ENCODE measurements around the gene CEP120.
A peak's percentile ranks its signal among the peaks of the same experiment; 100 is the strongest.
"Not testable (repeated sequence)": the region's sequence is repeated elsewhere in the genome, so short reads cannot be mapped to it uniquely, and the experiment has no call there.

CEP120 gene

GRCh38 chr5:123423278-123424149 lies at the start of gene CEP120:
TSS of gene CEP120 (minus strand) at chr5:123423403. CDS start at chr5:123422998, 405 bp downstream.
- DNase-seq (ENCODE audit: low read depth) = peak; percentile 92

DNA sequence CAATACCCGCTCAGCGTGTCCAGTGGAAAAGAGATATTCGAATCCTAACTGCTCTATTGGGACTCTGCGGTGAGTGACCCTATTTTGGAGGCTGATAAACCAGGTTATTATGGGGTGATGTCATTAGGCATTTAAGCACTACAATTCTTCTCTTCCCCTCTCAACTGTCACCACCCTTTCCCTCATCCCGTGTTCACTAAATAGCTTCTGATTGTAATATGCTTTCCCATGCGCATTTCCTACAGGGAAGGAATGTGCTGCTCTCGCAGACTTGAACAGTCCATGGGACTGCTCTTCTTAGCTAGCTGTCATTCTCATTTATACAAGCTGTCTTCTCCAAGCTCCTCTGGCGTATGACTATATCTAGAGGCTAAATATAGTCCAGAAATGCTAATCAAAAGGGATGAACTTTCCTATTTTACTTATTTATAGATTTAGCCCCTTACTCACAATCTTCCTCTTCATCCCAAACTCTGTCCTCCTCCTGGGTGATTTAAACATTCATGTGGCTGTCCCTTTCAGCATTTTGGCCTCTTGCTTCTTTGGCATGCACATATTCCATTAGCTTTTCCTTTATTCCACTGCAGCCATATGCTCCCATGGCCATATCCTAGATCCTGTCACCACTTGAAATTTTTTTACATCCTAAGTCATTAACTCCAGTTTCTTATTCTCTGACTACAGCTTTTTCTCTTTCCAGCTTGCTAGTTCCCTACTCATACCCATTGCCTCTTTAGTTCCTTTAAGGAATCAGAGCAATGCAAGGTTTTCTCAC lies 49.1 kb upstream of the CEP120 start:
- no peak for DNase-seq (ENCODE audit: low read depth)

GRCh38 chr5:123471385-123471784 lies 48.2 kb upstream of the CEP120 start:
- DNase-seq (ENCODE audit: low read depth) = no peak

DNA sequence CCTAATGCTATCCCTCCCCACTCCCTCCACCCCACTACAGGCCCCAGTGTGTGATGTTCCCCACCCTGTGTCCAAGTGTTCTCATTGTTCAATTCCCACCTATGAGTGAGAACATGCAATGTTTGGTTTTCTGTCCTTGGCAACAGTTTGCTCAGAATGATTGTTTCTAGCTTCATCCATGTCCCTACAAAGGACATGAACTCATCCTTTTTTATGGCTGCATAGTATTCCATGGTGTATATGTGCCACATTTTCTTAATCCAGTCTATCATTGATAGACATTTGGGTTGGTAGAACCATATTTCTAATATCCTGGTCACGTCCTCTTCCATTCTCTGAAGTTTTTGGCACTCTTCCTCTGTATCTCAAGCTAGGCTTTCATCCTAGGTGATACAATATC lies 43.6 kb upstream of the CEP120 start:
- DNase-seq (ENCODE audit: low read depth) = not testable (repeated sequence)

DNA sequence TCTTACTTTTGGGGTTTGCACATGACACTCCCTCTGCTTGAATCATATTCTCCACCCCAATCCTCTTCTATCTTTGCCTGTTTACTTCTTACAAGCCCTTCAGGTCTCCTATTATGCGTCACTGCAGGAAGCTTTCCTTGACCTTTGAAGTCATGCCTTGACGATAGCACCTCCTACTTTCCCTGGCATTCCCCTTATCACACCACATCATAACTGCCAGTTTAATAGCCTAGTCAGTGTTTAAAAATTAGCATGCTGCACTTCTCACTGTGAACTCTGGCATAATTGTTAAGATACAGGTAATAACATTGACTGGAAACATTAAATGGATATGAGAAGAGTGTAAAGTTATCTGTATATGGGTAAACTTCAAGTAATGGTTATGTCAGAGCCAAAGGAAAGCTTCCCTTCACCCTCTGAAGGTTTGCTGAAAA lies 37.1 kb upstream of the CEP120 start:
- no peak for DNase-seq (ENCODE audit: low read depth)

GRCh38 chr5:123458994-123459393 lies 35.8 kb upstream of the CEP120 start:
- not testable (repeated sequence) for DNase-seq (ENCODE audit: low read depth)

DNA sequence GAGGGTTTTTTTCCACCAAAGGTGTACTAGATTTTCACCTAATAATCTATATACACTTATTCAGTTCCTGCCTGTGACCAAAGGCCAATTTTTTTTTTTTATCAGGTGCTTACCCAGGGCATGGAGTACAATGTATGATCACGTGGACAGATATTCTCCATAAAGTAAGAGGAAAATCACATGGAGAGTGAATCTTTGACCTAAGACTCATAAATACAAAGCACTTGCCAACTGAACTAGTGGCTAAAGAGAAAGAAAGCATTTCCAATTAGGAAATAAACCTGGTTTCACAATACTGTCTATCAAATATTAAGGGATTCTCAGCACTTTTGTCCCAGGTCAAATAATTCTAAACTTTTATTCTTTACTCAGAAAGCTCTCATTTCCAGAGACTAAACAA lies 33.0 kb upstream of the CEP120 start:
- no peak for DNase-seq (ENCODE audit: low read depth)

DNA sequence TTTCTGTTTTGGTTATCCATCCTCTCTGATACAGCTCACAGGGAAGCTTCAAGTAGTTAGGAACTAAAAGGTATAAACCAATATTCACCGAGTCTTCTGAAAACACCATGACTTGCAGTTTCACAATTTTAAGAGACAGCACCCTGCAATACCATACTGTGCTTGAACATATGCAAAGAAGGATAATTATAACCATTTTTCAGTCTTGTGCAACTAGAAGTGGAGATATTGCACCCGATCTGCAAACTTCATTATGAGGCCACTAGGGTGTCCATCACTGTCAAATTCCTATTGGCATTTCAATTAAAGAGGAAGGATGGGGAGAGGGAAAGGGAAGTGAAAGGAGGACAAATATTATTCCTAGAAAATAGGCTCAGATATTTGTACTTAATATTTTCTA lies 32.4 kb upstream of the CEP120 start:
- no peak for DNase-seq (ENCODE audit: low read depth)

DNA sequence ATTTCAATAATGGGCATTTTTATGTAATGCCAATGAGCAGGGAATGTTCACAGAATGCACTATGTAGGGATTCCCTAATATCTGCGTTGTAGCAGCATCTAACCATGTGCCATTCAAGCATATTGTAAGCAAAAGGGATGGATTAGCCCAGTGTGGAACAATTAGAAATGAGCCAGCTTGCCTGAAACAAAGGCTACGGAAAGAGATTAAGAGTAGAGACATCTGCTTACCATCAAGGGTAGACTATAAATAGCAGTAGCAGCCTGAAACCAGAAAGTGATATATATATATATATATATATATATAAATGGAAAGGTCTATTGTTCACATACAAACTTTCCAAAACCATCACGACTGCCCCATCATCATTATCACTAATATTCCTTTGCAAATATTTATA lies 31.9 kb upstream of the CEP120 start:
- no peak for DNase-seq (ENCODE audit: low read depth)

DNA sequence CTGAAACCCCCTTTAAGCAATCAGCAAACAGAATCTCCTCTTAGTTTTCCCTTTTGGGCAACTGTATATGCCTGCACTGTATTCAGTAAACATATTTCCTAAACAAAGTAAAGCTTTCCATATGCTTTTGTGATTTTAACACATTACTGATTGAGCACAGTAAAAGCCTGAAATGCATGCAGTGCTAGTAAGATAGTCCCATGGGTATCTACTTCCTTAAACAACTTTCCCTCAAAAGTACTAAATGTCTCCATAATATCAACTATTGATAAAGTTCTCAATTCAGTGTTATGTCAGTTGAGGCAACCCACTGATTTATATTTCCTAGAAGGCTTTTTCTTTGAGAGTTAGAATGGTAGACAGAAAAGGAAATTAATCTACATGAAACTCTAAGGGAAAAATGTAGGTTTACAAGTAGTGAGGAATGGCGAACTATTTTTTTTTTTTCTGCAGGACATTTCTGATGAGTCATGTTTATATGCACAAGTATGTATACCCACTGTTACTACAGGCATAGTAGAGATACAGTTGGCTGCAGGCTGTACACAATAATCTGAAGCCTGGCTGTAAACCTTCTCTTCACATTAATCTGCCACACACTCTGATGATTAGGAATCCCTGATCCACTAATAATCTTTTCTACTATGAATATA lies 31.2 kb upstream of the CEP120 start:
- no peak for DNase-seq (ENCODE audit: low read depth)

DNA sequence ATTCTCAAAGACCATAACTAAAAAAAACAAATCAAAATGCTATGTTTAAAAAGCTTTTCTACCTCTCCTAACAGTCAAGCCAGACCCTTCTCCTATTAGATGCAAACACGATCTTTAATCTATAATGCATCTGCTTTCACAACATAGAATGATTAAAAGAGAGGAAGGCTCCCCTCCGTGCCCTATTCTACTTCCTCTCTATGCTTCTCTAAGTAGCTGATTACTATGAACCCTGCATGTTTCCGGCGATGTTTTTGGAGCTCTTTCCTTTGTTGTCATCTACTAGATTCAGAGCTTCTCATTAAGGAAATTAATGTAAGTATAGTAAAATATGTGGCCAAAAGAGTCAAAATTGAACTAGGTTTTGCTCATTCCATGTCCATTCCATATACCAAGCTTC lies 29.2 kb upstream of the CEP120 start:
- DNase-seq (ENCODE audit: low read depth) = no peak

- no peak for DNase-seq (ENCODE audit: low read depth)
Observed at GRCh38 chr5:123451047-123451446, 27.8 kb upstream of the CEP120 start.

GRCh38 chr5:123450640-123451039 lies 27.4 kb upstream of the CEP120 start:
- DNase-seq (ENCODE audit: low read depth) = no peak

GRCh38 chr5:123450114-123450513 lies 26.9 kb upstream of the CEP120 start:
- DNase-seq (ENCODE audit: low read depth) = no peak

GRCh38 chr5:123449424-123449974 lies 26.3 kb upstream of the CEP120 start:
- DNase-seq (ENCODE audit: low read depth) = no peak

DNA sequence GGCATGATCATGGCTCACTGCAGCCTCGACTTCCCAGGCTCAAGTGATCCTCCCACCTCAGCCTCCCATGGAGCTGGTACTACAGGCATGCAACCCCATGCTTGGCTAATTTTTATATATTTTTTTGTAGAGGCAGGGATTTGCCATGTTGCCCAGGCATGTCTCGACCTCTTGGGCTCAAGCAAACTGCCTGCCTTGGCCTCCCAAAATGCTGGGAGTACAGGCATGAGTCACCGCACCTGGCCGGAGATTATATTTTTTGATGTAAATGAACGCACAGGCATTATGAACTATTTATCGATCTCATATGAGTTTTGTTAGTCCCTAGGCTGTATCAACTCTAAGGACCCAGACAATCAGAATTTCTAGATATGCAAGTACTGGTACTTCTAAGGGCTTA lies 25.5 kb upstream of the CEP120 start:
- no peak for DNase-seq (ENCODE audit: low read depth)

DNA sequence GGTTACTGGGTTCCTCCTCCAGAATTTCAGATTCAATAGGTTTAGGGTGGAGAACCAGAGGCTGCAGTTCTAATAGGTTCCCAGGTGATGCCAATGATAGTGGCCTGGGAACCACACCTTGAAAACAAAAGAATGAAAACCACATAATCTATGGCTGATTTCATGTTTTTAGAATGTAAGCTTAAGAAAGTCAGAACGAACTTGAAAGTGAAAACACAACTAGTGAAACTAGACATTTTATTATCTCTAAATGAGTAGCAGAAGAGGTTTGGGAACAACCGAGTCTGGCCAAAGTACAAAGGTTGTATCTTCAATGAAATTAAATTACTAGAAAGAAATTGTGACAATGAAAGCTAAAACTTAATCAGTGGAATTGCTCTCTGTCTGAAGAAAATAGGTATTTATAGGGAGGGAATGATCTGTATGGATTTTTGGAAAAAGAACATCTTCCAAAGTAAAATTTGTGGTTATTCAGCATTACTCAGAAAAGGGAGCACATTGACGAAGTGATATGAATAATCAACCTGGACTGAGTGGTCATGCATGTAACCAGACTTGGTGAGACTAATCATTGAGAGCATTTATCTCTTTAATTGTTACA lies 24.9 kb upstream of the CEP120 start:
- no peak for DNase-seq (ENCODE audit: low read depth)

- no peak for DNase-seq (ENCODE audit: low read depth)
Observed at GRCh38 chr5:123444016-123444415, 20.8 kb upstream of the CEP120 start.

DNA sequence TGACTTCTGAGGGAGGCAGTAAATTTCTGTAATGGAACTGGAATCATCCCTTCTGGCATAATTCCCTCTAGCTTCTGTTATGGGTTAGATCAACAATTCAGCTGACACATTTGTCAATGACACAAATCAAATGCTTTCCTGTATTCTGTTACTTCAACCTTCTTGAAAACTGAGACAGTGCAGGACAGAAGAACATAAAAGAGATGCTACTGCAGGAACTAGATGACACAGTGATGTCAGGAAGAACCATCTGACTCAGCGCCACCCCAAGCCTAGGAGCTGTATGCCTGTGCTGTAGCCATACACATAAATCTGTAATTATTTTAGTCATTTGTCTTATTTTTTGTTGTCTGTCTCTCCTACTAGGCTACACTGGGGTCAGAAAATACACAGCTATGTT lies 18.2 kb upstream of the CEP120 start:
- DNase-seq (ENCODE audit: low read depth) = no peak

DNA sequence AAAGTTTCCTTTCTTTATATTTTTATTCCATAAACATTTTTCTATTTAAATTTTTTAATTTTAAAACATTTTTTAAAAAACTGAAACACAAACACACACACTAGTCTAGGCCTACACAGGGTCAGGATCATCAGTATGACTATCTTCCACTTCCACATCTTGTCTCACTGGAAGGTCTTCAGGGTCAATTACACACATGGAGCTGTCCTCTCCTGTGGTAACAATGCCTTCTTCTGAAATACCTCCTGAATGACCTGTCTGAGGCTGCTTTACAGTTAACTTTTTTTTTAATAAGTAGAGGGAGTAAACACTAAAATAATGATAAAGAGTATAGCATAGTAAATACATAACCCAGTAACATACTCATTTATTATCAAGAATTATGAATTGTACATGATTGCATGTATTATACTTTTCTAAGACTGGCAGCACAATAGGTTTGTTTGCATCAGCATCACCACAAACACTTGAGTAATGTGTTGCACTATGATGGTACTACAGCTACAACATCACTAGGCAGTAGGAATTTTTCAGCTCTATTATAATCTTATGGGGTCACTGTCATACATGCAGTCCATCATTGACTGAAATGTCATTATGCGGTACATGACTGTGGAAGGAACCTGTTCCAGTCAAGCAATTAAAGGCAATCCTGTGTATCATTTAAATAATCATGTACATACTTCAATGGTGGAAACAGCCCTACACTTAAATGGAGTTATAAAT lies 17.4 kb upstream of the CEP120 start:
- no peak for DNase-seq (ENCODE audit: low read depth)

DNA sequence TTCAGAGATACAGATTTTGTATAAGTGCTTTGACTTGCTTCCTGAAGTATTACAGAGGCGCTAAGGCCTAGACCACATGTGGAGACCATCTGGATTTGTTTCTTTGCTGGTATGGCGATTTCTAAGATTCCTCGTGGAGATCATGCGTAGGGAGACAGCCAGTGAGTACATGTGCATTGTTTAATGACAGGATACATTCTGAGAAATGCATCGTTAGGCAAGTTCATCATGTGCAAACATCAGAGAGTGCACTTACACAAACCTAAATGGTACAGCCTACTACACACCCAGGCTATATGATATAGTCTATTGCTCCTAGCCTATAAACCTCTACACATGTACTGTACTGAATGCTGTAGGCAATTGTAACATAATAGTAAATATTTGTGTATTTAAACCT lies 16.5 kb upstream of the CEP120 start:
- DNase-seq (ENCODE audit: low read depth) = no peak
